AG20443 (cell line): ENCODE measurements around the gene MRPL19.

Experiments
- DNase-seq: peaks from one replicate; pipeline ENCODE4 v3.0.0; 2012; ENCODE audit warnings: low spot score, mixed read lengths

MRPL19 gene

DNA sequence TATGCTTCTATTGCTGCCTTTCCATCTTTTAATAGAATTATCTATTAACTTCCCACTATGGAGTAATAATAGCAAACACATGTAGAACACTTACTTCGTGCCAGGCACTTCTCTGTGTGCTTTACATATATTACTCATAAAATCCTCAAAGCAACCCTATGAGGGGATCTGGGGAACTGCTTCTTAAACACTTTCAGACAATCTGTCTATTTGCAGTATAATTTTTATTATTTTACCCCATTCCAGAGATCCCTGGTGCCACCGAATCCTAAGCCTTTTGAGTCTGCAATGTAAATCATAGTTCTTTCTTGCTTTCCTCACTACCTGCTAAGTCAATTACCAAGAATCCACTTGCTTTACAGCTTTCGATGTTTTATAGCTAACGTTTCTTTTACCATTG lies 89.7 kb downstream of the MRPL19 start:
- no peak for DNase-seq

DNA sequence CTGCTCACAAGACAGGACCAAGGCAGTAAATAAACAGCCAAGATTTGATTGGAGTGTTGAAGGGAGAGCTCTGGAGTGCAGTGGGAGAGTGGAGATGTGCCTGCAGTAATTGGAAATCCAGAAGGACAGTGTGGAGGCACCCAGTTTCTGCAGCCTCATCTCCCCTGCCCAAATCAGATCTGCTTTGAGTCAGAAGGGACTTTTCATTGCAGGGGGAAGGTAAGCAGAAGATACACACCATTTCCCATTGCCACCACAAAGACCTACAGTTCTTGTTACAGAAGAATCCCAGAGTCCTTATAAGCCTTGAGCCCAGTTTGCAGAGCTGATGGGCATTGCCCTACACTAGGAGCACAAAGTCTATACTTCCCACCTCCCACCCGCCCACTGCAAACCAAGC lies 91.4 kb downstream of the MRPL19 start:
- DNase-seq = no peak
